GM18870 (cell line): Measurements from ENCODE around the gene APH1A.
"Not testable (repeated sequence)": the region's sequence is repeated elsewhere in the genome, so short reads cannot be mapped to it uniquely, and the experiment has no call there.

Experiments used
- ATAC-seq: cut with Tn5 transposase; IDR thresholded peaks from one replicate; pipeline ENCODE4 v1.9.1; 2021; ENCODE audit warnings: moderate library complexity; ENCODE audit not compliant: unreplicated experiment

The APH1A gene

DNA sequence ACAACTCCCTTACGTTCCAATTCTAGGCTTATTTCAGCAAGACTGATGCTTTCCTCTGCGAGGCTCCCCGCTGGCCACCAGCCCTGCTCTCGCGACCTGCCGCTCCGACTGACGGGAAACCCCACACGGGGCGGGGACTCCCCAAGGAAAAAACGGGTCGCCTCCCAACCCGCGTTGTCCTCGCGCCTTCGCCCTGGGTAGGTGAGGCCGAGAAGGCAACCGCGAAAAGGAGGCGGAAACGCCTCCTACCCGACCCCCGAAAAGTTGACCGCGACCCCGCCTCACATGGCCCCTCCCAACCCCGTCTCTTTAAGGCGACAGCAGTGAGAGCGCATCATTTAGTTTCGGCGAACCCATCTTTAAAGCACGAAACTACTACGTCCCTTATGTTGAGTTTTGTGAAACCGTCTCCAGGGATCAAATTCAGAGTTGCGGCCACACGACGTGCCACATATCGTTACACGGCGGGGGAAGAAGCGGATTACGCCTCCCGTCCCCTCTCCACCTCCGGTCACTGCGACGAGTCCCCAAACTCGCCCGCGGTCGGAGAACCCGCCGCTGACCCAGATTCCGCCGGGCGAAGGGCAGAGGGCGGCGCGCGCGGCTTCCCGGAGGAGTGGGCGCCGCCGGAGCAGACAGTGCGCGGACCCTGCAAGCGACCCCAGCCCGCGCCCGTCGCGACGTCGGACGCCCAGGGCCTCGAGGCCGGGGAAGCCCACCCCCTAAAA, 34.1 kb downstream of the APH1A start:
- ATAC-seq: peak; percentile 30

DNA sequence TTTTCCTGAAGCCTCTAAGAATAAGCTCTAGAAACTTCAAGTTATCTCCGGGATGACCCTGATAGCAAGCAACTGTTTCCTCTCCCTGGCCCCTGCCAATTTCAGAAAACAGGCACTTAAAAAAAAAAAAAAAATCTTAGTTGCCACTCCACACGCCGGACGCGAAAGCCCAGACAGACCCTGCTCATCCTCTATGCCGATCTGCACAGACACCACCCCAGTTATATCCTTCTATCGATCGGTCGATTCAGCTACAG, 34.6 kb downstream of the APH1A start:
- no peak for ATAC-seq

DNA sequence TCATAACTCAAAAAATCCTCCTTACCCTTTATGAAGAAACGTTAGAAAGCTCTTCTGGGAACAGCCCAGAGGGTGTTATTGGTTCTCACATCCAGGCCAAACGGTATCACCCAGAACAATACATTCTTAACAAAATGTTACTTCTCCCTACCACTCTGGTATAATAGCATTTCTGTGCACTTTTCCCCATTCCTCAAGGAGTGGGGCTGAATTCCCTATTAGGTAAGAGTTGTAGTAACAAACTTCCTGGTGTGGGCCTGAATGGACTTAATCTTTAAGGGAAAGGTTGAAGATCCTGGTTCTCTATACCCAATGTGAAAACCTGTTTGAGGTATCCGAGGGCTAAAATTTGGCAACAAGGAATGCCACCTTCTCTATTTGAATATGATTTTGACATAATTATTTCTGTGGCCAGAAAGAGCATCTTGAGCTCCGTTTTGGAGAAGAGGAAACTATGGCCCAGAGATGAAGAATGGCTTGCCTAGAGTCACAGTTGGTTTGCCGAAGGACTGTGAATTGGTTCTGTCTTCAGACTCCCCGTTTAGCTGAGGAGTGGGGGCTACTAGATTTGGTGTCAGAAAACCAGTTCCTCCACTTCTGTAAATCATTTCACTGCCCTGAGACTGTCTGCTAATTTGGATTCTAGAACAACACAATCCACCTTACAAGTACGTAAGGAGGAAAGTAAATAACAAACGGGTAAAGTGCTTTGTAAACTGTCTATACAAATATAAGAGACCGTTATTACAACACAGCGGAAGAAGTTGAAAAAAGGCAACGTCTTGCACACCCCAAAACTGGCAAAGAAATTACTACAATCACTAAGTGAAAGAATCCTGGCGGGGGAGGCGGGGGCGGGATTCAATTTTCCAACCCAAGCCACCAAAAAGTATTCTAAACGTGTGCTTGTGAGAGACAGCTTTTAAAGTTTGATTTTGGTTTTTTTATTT, 35.2 kb downstream of the APH1A start:
- no peak for ATAC-seq

DNA sequence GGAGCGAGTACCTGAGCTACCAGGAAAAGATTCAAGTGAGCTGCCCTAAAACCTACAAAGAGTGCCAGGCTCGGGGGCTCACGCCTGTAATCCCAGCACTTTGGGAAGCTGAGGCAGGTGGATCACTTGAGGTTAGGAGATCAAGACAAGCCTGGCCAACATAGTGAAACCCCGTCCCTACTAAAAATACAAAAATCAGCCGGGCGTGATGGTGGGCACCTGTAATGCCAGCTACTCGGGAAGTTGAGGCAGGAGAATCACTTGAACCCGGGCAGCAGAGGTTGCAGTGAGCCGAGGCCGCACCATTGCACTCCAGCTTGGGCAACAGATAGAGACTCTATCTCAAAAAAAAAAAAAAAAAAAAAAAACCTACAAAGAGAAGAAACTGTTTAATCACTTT, 35.9 kb downstream of the APH1A start:
- ATAC-seq: not testable (repeated sequence)

GRCh38 chr1:150228246-150228645, 40.6 kb downstream of the APH1A start:
- ATAC-seq: not testable (repeated sequence)

DNA sequence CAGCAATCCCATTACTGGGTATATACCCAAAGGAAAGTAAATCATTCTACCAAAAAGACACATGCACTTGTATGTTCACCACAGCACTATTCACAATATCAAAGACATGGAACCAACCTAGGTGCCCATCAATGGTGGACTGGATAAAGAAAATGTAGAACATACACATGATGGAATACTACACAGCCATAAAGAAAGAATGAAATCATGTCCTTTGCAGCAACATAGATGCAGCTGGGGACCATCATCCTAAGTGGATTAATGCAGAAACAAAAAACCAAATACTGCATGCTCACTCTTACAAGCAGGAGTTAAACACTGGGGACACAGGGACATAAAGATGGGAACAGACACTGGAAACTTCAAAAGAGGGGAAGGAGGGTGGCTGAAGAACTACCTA, 41.6 kb downstream of the APH1A start:
- no peak for ATAC-seq

GRCh38 chr1:150226486-150226885, 42.3 kb downstream of the APH1A start:
- no peak for ATAC-seq

DNA sequence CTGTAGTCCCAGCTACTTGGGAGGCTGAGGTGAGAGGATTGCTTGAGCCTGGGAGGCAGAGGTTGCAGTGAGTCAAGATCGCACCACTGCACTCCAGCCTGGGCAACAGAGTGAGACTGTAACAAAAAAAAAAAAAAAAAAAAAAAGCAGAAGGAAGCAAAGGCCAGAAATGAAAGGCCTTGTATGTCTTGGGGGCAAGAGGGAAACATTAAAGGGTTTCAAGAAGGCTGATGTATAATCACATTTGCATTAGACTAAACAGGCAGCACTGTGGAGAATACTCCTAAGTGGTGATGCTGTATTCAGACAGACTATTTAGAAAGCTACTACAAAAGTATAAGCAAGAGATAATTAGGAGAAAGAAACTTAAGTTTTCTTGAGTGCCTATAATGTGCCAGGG, 43.3 kb downstream of the APH1A start:
- no peak for ATAC-seq

DNA sequence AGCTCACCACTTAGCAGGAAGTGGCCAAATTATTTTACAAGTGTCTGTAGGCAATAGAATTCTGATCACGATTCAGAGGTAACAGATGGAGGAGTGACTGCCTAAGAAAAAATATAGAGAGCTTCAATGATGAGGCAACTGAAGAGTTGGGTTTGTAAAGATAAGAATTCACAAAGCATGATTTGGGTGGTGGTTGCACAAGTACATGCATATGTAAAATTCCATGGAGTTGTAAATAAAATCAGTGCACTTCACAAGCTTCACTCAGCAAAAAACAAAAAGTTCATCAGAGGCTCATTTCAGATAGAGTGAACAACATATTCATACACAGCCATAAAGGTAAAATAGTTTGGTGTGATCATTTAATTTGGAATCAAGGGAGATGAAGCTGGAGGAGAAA, 43.8 kb downstream of the APH1A start:
- ATAC-seq: no peak

DNA sequence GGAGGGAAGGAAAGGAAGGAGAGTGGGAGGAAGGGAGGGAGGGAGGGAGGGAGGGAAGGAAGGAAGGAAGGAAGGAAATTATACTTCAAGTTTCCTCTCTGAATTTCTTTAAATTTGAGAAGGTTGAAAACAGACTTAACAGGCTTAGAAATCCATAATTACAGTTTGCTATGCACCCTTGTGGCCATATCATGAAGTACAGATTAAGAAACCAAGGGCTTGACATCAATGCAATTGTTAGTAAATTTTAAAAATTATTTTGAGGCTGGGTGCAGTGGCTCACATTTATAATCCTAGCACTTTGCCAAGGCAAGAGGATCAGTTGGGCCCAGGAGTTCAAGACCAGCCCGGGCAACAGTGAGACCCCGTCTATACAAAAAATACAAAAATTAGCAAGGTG, 47.3 kb downstream of the APH1A start:
- no peak for ATAC-seq

- ATAC-seq: not testable (repeated sequence)
These were observed 53.0 kb downstream of the APH1A start for GRCh38 chr1:150215855-150216254.
